ENCODE measurements around the gene NLRP6. TPM values are rescaled to one million over a fixed set of nuclear protein-coding genes. Genes with fewer than 3 reads are reported as not detected.
A peak's percentile ranks its signal among the peaks of the same experiment; 100 is the strongest.
"Not testable (repeated sequence)": the region's sequence is repeated elsewhere in the genome, so short reads cannot be mapped to it uniquely, and the experiment has no call there.

The NLRP6 gene
- 1 to 10 TPM in 1 of 2 donors, under 1 TPM in 1; 0.26 to 1.2 TPM for total RNA-seq

DNA sequence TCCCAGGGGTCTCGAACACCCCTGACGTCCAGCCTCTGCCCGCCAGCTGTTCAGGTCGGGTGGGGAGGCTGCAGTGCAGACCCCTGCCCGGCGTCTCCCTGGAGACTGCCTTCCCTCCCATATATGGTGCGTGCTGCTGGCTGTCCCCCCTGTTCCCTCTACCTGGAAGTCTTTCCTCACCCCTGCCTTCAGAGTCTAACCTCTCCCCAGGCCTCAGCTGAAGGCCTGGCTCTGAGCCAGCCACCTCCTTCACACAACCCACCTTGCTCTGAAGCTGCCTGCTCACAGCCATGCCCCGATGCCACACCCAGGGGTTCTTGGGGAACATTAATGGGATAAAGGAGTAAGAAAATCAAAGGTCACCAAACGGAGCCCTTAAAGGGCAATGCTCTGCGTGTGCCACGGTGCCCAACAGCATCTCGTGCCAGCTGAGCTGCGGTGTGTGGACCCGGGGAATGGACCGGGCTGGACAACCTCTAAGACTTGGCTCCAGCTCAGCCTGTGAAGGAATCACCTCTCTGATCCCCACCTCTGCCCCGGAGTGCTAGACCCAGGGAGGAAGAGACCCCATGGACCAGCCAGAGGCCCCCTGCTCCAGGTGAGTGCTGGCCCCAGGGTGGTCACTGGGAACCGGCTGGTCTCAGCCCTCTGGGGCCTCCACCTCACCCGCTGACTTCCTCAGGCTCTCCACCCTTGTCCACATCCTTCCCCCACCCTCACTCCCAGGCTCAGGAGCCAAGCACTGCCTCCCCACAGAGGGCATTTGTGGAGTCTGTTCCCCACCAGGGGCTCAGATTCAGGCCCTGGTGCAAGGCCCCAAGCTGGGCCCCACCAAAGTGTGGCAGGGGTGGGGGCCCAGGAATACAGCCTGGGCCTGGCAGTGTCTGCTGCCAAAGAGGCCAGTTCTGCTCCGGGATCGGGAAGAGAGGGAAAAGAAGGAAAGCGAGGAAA, at the start of gene NLRP6:
Gene NLRP6 (plus strand): TSS at position 407 of the 951 bp plus-strand sequence. CDS start 163 bp downstream, at position 570.
- H3K4me3 Mint-ChIP-seq = peak within 1 kb of the TSS; percentile 64
- peak within 1 kb of the TSS in 1 of 2 donors; percentile 37 for H3K27ac Mint-ChIP-seq
- peaks cover 13 to 31% of the 10 kb centered on the region in 2 donors for H3K4me1 Mint-ChIP-seq (ENCODE audit: low read depth in 2 of 2)
- DNase-seq (ENCODE audit: low spot score) (no peak), ATAC-seq (no peak)
- H3K36me3 Mint-ChIP-seq = no peaks in the 10 kb centered on the region
- peaks cover 15 to 17% of the 10 kb centered on the region in 2 donors for H3K27me3 Mint-ChIP-seq
- H3K9me3 Mint-ChIP-seq = no peaks in the 10 kb centered on the region

DNA sequence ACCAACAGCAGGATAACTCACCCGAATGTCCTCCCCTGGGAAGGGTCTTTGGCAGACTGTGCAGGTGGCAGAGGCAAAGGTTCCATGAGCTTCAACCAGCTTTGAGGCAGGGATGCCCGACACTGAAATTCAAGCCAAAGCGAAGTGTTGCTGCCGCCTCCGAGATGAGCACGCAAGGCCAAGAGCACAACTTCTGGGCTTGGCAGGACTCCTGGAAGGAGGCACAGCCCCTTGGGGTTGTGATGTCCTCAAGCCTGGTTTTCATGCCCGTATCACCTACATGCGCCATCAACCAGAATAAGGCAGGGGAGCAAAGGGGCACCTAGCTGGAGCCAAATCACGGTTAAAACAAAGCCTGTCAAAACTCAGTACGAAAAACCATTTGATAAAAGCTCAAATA, 47.8 kb upstream of the NLRP6 start:
- H3K27ac Mint-ChIP-seq = no peak overlapping the region
- H3K9me3 Mint-ChIP-seq = no peaks in the 10 kb centered on the region
- DNase-seq (ENCODE audit: low spot score) (no peak), ATAC-seq (no peak)
- H3K4me3 Mint-ChIP-seq = no peak overlapping the region
- no peaks in the 10 kb centered on the region for H3K36me3 Mint-ChIP-seq
- no peaks in the 10 kb centered on the region for H3K27me3 Mint-ChIP-seq
- H3K4me1 Mint-ChIP-seq (ENCODE audit: low read depth in 2 of 2) = peaks cover 2 to 7% of the 10 kb centered on the region in 2 donors

DNA sequence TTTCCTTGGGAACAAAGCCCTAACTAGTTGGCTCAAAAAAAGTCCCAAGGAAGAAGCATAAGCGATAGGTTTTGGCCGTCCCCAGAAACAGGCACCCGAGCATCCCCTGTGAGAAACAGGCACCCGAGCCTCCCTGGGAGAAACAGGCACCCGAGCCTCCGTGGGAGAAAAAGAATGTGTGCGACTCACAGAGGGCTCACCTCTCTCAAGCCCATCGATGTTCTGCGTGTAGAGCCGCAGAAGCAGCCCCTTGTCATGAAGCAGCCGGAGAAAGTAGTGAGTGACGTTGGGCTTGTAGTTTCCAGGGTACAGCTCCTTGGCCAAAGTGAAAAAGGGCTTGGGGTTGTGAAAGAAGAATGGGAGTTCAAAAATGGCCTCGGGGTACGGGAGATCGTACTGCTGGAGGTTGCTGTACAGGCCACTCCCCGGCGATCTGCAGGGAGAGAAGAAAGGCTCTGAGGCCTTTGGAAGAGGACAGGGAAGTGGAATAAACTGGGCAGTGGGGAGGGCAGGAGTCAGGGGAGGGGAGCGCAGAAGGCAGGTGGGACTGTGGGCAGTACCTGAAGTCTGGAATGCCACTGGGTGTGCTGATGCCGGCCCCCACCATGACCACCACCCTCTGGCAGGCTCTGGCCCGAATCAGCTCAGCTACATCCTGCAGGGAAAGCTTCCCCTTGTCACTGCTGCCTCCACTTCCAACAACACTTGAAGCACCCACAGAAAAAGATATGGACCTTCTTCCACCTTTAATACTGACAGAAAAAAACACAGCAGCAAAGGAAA, 45.2 kb upstream of the NLRP6 start:
- Mint-ChIP-seq H3K4me3 (no peak overlapping the region), H3K4me1 (ENCODE audit: low read depth in 2 of 2) (peaks cover 10 to 11% of the 10 kb centered on the region in 2 donors), H3K27me3 (no peaks in the 10 kb centered on the region), H3K36me3 (no peaks in the 10 kb centered on the region), H3K9me3 (no peaks in the 10 kb centered on the region), H3K27ac (peak overlapping the region in 1 of 2 donors; percentile 25)
- ATAC-seq = no peak
- no peak for DNase-seq (ENCODE audit: low spot score)

DNA sequence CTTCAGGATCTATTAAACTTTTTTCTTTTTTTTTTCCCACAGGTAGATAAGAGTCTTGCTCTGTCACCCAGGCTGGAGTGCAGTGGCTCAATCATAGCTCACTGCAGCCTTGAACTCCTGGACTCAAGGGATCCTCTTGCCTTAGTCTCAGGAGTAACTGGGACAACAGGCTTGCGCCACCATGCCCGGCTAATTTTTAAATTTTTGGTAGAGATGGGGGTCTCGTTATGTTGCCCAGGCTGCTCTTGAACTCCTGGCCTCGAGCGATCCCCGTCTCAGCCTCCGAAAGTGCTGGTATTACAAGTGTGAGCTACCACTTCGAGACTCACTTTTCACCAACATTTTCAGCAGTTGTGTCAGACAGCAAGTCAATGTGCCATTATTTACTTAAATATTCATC, 43.0 kb upstream of the NLRP6 start:
- H3K4me3 Mint-ChIP-seq = peak overlapping the region; percentile 96
- peaks cover 7% of the 10 kb centered on the region for H3K36me3 Mint-ChIP-seq
- ATAC-seq (no peak), DNase-seq (ENCODE audit: low spot score) (no peak)
- peak overlapping the region; percentile 97 for H3K27ac Mint-ChIP-seq
- peaks cover 20 to 31% of the 10 kb centered on the region in 2 donors for H3K4me1 Mint-ChIP-seq (ENCODE audit: low read depth in 2 of 2)
- no peaks in the 10 kb centered on the region for H3K9me3 Mint-ChIP-seq
- no peaks in the 10 kb centered on the region for H3K27me3 Mint-ChIP-seq

DNA sequence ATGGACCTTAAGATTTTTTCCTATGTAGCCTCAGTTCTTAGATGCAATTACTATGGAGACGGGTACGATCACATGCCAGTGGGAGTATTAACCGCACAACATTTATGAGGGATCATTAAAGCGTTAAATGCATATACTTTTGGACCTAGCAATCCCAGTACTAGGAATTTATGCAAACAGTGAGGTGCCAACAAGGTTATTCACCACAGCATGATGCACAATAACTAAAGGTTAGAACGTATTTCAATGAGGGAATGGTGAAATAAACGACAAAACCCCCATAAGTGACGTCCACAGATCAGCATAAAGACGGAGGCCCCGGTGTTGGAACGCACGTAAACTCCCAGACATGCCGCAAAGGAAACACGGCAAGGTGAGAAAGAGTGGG, 42.6 kb upstream of the NLRP6 start:
- Mint-ChIP-seq H3K27me3 (no peaks in the 10 kb centered on the region), H3K9me3 (no peaks in the 10 kb centered on the region), H3K4me1 (ENCODE audit: low read depth in 2 of 2) (peaks cover 23 to 31% of the 10 kb centered on the region in 2 donors), H3K4me3 (peak overlapping the region; percentile 96), H3K27ac (peak overlapping the region; percentile 97), H3K36me3 (peaks cover 7% of the 10 kb centered on the region)
- DNase-seq (ENCODE audit: low spot score) (peak; percentile 81), ATAC-seq (peak; percentile 28 to 50)

DNA sequence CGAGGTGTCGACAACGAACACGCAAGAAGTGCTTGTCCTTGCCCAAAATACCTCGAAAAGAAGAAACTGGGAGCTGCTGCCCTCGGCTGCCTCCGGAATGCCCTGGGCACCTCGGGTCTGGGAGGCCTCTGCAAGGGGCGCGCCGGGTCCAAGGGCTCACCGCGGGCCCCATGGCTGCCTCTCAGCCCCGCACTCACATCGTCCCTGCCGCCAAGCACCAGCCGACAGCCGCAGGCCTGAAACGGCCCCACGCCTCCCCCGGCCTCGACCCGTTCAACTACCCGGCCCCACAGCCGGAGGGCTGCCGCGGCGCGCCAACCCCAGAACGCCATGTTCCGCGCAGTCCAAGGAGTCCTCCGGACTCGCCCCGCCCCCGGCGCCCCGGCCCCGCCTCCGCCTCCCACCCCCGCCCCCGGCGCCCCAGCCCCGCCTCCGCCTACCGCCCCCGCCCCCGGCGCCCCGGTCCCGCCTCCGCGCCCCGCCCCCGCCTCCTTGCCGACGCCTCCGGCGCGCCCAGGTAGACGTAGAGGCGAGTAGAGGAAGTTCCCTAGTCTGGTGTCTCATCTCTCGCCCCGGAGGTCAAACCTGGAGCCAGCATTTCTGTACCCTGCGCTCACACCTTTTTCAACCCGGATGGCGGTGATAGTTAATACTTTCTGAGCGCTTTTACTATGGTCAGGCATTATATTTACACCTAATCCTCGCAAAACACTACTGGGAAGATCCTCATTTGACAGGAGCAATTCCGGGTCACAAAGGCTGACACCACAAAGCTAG, 42.0 kb upstream of the NLRP6 start, which contains the start of gene SIRT3:
Gene SIRT3 (minus strand): TSS at position 346 of the 777 bp plus-strand sequence. CDS start 14 bp downstream, at position 332.
- Mint-ChIP-seq H3K4me3 (peak within 1 kb of the TSS; percentile 96), H3K9me3 (no peaks in the 10 kb centered on the region), H3K27me3 (no peaks in the 10 kb centered on the region), H3K27ac (peak within 1 kb of the TSS; percentile 97), H3K36me3 (peaks cover 8% of the 10 kb centered on the region), H3K4me1 (ENCODE audit: low read depth in 2 of 2) (peaks cover 23 to 31% of the 10 kb centered on the region in 2 donors)
- DNase-seq (ENCODE audit: low spot score) (peak; percentile 88), ATAC-seq (peak; percentile 91 to 92)

DNA sequence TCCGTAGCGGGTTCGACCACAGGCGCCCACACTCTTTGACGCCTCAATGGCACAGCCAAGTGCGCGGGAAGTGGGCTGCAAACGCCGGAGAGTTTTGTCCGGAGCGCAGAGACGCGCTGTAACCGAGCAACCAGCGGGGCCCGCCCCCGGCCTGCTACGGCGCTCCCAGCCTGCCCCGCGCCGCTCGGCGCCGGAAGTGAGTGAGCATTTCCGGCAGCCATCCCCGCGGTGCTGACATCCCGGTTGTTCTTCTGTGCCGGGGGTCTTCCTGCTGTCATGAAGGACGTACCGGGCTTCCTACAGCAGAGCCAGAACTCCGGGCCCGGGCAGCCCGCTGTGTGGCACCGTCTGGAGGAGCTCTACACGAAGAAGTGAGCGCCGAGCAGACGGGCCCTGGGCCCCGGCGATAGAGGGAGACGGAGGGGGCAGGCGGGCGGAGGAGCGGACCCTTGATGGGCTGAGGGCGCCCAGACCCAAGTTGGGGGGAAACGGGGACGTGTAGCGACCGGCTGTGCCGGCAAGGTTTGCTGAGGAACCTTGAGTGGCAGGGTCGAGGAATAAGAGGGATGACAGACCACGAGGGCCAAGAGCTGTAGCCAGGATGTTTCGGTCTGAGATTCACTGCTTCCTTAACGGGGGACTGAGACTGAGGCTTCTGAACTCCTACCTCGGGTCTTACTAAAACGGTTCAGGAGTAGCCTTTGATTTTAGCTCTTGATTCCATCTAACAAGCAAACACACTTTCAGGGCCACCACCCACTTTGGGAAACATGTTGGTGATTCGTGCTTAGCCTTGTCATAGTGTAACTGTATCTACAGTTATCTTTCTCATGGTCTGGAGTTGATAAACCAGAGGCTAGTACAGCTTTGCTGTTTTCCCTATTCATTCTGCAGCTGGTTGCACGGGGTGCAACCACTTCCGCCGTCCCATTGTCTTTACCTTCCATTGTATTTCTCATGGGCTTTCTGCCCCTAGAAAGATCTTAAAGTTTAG, 41.1 kb upstream of the NLRP6 start, which contains the start of gene PSMD13:
Gene PSMD13 (plus strand): TSS at position 203 of the 994 bp plus-strand sequence. CDS start 74 bp downstream, at position 277.
- Mint-ChIP-seq H3K9me3 (no peaks in the 10 kb centered on the region), H3K4me1 (ENCODE audit: low read depth in 2 of 2) (peaks cover 30 to 40% of the 10 kb centered on the region in 2 donors), H3K27ac (peak within 1 kb of the TSS; percentile 97), H3K36me3 (peaks cover 17% of the 10 kb centered on the region), H3K4me3 (peak within 1 kb of the TSS; percentile 96), H3K27me3 (no peaks in the 10 kb centered on the region)
- ATAC-seq (peak; percentile 92 to 93), DNase-seq (ENCODE audit: low spot score) (peak; percentile 95)

DNA sequence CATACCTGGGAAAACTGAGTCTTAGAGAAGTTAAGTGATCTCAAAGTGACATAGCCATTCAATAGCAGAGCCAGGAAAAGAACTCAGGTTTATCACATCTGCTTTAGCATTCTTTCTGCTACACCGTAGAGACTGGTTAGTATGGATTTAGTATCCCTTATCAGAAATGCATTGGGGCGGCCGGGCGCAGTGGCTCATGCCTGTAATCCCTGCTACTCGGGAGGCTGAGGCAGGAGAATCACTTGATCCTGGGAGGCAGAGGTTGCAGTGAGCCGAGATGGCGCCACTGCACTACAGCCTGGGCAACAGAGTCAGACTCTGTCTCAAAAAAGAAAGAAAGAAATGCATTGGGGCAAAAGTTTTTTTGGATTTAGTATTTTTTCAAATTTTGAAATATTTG, 39.9 kb upstream of the NLRP6 start:
- not testable (repeated sequence) for H3K9me3 Mint-ChIP-seq; DNase-seq (ENCODE audit: low spot score); H3K27me3 Mint-ChIP-seq; ATAC-seq
- Mint-ChIP-seq H3K36me3 (peaks cover 26% of the 10 kb centered on the region), H3K4me1 (ENCODE audit: low read depth in 2 of 2) (peaks cover 36 to 47% of the 10 kb centered on the region in 2 donors), H3K4me3 (peak overlapping the region; percentile 96), H3K27ac (peak overlapping the region; percentile 97)

DNA sequence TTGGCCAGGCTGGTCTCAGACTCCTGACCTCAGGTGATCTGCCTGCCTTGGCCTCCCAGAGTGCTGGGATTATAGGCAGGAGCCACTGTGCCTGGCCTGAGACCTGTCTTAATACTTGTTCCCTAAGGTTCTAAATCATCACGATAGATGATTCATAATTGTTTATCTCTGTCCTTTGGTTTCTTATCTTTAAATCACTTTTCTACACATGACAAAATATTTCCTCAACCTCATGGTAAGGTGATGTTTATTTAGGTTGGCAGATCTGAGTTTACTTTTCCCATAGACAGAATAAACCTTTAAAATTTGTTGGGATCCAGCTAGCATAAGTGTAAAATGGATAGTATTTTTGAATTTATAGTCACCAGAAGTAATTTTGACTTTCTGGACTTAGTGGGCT, 37.9 kb upstream of the NLRP6 start:
- DNase-seq (ENCODE audit: low spot score) (no peak), ATAC-seq (no peak)
- no peaks in the 10 kb centered on the region for H3K27me3 Mint-ChIP-seq
- H3K4me1 Mint-ChIP-seq (ENCODE audit: low read depth in 2 of 2) = peaks cover 35 to 47% of the 10 kb centered on the region in 2 donors
- H3K4me3 Mint-ChIP-seq = no peak overlapping the region
- H3K9me3 Mint-ChIP-seq = no peaks in the 10 kb centered on the region
- H3K36me3 Mint-ChIP-seq = peaks cover 34% of the 10 kb centered on the region
- H3K27ac Mint-ChIP-seq = no peak overlapping the region

DNA sequence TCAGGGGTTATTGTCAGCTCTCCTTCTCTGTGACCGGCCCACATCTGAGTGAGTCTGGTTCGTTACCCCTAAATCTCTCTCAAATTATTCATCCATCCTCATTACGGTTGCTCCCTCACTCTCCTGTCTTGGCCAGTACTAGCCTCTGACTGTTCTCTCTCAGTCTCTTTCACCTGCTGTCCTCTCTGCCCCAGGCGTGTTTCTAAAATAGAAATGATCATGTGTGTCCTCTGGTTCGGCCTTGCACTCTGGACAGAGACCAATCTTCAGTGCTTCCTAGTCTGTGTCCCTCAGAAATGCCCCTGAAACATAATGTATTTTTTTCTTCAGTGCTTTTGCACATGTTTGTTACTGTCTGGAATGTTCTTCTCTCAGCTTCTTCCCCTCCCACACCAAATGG, 36.6 kb upstream of the NLRP6 start:
- Mint-ChIP-seq H3K36me3 (peaks cover 42% of the 10 kb centered on the region), H3K4me3 (no peak overlapping the region)

DNA sequence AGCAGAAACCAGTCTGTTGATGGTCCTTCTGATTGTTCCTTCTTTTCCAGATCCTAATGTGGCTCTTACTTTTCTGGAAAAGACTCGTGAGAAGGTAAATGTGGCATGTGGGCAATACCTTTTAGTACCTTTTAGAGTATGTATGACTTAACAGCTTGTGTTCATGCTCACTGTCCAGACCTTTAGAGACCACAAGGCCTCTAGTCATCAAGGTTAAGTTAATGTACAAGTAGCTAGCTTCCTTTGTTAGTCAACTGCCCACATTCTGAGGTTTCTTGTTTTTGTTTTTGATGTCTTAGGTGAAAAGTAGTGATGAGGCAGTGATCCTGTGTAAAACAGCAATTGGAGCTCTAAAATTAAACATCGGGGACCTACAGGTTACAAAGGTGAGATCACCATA, 33.8 kb upstream of the NLRP6 start:
- no peak overlapping the region for H3K27ac Mint-ChIP-seq
- no peak for ATAC-seq
- DNase-seq (ENCODE audit: low spot score) = no peak
- no peaks in the 10 kb centered on the region for H3K9me3 Mint-ChIP-seq
- peaks cover 51% of the 10 kb centered on the region for H3K36me3 Mint-ChIP-seq
- H3K4me3 Mint-ChIP-seq = no peak overlapping the region
- H3K4me1 Mint-ChIP-seq (ENCODE audit: low read depth in 2 of 2) = peaks cover 23 to 27% of the 10 kb centered on the region in 2 donors
- H3K27me3 Mint-ChIP-seq = no peaks in the 10 kb centered on the region

More for the DNA sequence above, 36.6 kb upstream of the NLRP6 start:
- Mint-ChIP-seq H3K27me3 (no peaks in the 10 kb centered on the region), H3K27ac (peak overlapping the region in 1 of 2 donors; percentile 36), H3K9me3 (no peaks in the 10 kb centered on the region), H3K4me1 (ENCODE audit: low read depth in 2 of 2) (peaks cover 29 to 42% of the 10 kb centered on the region in 2 donors)
- no peak for ATAC-seq
- DNase-seq (ENCODE audit: low spot score) = no peak

DNA sequence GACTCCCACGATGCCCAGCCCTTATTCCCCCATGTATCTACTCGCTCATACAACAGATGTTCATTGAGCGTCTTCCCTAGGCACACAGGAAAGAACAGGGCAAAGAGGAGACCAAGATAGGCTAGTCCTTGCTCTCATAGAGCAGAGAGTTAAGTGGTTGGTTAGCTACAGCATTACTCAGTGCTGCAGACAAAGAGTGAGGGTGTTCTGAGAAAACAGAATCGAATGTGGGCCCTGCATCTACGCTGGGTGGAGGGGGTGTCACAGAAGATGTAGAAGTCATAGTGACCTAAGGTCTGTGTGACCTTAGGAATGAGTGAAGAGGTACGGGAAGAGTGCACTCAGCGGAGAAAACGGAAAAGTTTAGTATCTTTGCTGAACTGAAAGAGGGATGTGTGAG, 29.1 kb upstream of the NLRP6 start:
- H3K4me1 Mint-ChIP-seq (ENCODE audit: low read depth in 2 of 2) = peaks cover 5 to 10% of the 10 kb centered on the region in 2 donors
- ATAC-seq = no peak
- peaks cover 32% of the 10 kb centered on the region for H3K36me3 Mint-ChIP-seq
- H3K27me3 Mint-ChIP-seq = no peaks in the 10 kb centered on the region
- no peaks in the 10 kb centered on the region for H3K9me3 Mint-ChIP-seq
- no peak overlapping the region for H3K4me3 Mint-ChIP-seq
- no peak overlapping the region for H3K27ac Mint-ChIP-seq
- no peak for DNase-seq (ENCODE audit: low spot score)
